DOHH2 (cell line): Measurements from ENCODE around the gene COL3A1.

Experiments used
- H3F3A ChIP-seq: fragments of 200-600 bp; sonication (generic), shearing (Covaris generic); 2 replicates; pipeline ENCODE4 v1.6.0; 2016; ENCODE audit warnings: antibody characterized with exemption, mild to moderate bottlenecking; ENCODE audit not compliant: control insufficient read depth, insufficient read depth
- H3K27ac ChIP-seq: fragments of 200-600 bp; sonication (generic); 2 replicates; pipeline ENCODE4 v1.5.1; 2014; ENCODE audit warnings: low read depth, mild to moderate bottlenecking, low read length, moderate library complexity
- H3K27me3 ChIP-seq: fragments of 200-600 bp; sonication (generic); 2 replicates; pipeline ENCODE4 v1.6.1; 2014; ENCODE audit warnings: mild to moderate bottlenecking, low read length, mixed read lengths; ENCODE audit not compliant: control insufficient read depth
- H3K36me3 ChIP-seq: fragments of 200-600 bp; sonication (generic); 2 replicates; pipeline ENCODE4 v1.6.1; 2014; ENCODE audit warnings: mild to moderate bottlenecking, low read length, moderate library complexity, mixed read lengths; ENCODE audit not compliant: control insufficient read depth
- H3K4me1 ChIP-seq: fragments of 200-600 bp; sonication (generic); 2 replicates; pipeline ENCODE4 v1.6.1; 2014; ENCODE audit warnings: mild to moderate bottlenecking, low read length, mixed read lengths; ENCODE audit not compliant: control insufficient read depth
- H3K4me2 ChIP-seq: fragments of 200-600 bp; sonication (generic); 2 replicates; pipeline ENCODE4 v1.6.0; 2014; ENCODE audit warnings: mild to moderate bottlenecking, low read length, moderate library complexity
- H3K4me3 ChIP-seq: fragments of 200-600 bp; sonication (generic); 2 replicates; pipeline ENCODE4 v1.5.1; 2014; ENCODE audit warnings: mild to moderate bottlenecking, low read length, mixed read lengths
- H3K79me2 ChIP-seq: fragments of 200-600 bp; sonication (generic); 2 replicates; pipeline ENCODE4 v1.6.1; 2014; ENCODE audit warnings: mild to moderate bottlenecking, low read length, mixed read lengths; ENCODE audit not compliant: control insufficient read depth
- H3K9me2 ChIP-seq: fragments of 200-600 bp; sonication (generic); replicated peaks from 2 replicates; pipeline ENCODE4 v1.6.1; 2014; ENCODE audit warnings: mild to moderate bottlenecking, low read length, mixed read lengths; ENCODE audit not compliant: control insufficient read depth
- H3K9me3 ChIP-seq: fragments of 200-600 bp; sonication (generic); 2 replicates; pipeline ENCODE4 v1.6.1; 2014; ENCODE audit warnings: antibody characterized with exemption, low read length, mixed read lengths; ENCODE audit not compliant: control insufficient read depth, insufficient read depth
- H4K20me1 ChIP-seq: fragments of 200-600 bp; sonication (generic); 2 replicates; pipeline ENCODE4 v1.6.0; 2014; ENCODE audit warnings: low read depth, mild to moderate bottlenecking, antibody characterized with exemption, low read length, moderate library complexity; ENCODE audit not compliant: control insufficient read depth, insufficient read depth
- EZH2phosphoT487 ChIP-seq: fragments of 200-600 bp; sonication (generic); IDR thresholded peaks from 2 replicates; pipeline ENCODE4 v1.6.1; 2017; ENCODE audit warnings: borderline replicate concordance, mild to moderate bottlenecking, antibody characterized with exemption, low read length, moderate library complexity, mixed read lengths
- TF ChIP-seq, protein P1 (sequence below): fragments of 200-600 bp; sonication (generic); IDR thresholded peaks from one replicate; pipeline ENCODE4 v1.5.1; 2014; ENCODE audit warnings: antibody characterized with exemption, mild to moderate bottlenecking, low read depth, low read length; ENCODE audit not compliant: poor library complexity, severe bottlenecking

The COL3A1 gene

DNA sequence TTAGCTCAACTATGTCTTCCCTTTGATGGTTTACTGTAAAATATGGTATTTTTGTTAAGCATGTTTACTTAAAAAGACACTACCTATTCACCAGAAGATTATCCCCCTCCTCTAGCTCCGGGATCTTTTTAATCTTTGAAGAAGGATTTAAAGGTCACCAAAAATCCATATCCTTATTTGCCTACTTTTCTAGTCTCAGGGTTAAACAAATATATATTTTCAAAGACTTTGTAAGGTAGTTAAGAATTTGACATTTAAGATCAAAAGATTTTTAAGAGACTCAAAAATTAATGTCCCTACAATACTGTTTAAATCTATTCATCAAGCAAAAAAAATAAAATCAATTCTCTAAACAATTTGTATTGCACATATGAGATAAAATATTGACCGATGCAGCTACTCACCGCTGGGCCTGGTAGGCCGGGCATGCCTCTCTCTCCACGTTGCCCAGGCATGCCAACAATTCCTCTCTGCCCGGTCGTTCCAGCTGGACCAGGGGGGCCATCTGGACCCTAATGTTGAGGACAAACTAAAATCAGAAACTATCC is 76.1 kb downstream of the COL3A1 start:
- Histone ChIP-seq H3K4me3 (no peak overlapping the region), H3K9me2 (no peaks in the 10 kb centered on the region), H3K4me1 (no peaks in the 10 kb centered on the region), H3K27ac (no peak overlapping the region), H3K27me3 (no peaks in the 10 kb centered on the region), H4K20me1 (no peaks in the 10 kb centered on the region), H3K36me3 (no peaks in the 10 kb centered on the region), H3K4me2 (no peak overlapping the region), H3F3A (no peaks in the 10 kb centered on the region), H3K79me2 (no peaks in the 10 kb centered on the region), H3K9me3 (no peaks in the 10 kb centered on the region)
- TF ChIP-seq, protein P1, sequence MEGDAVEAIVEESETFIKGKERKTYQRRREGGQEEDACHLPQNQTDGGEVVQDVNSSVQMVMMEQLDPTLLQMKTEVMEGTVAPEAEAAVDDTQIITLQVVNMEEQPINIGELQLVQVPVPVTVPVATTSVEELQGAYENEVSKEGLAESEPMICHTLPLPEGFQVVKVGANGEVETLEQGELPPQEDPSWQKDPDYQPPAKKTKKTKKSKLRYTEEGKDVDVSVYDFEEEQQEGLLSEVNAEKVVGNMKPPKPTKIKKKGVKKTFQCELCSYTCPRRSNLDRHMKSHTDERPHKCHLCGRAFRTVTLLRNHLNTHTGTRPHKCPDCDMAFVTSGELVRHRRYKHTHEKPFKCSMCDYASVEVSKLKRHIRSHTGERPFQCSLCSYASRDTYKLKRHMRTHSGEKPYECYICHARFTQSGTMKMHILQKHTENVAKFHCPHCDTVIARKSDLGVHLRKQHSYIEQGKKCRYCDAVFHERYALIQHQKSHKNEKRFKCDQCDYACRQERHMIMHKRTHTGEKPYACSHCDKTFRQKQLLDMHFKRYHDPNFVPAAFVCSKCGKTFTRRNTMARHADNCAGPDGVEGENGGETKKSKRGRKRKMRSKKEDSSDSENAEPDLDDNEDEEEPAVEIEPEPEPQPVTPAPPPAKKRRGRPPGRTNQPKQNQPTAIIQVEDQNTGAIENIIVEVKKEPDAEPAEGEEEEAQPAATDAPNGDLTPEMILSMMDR = no peak
- no peak for TF ChIP-seq EZH2phosphoT487

DNA sequence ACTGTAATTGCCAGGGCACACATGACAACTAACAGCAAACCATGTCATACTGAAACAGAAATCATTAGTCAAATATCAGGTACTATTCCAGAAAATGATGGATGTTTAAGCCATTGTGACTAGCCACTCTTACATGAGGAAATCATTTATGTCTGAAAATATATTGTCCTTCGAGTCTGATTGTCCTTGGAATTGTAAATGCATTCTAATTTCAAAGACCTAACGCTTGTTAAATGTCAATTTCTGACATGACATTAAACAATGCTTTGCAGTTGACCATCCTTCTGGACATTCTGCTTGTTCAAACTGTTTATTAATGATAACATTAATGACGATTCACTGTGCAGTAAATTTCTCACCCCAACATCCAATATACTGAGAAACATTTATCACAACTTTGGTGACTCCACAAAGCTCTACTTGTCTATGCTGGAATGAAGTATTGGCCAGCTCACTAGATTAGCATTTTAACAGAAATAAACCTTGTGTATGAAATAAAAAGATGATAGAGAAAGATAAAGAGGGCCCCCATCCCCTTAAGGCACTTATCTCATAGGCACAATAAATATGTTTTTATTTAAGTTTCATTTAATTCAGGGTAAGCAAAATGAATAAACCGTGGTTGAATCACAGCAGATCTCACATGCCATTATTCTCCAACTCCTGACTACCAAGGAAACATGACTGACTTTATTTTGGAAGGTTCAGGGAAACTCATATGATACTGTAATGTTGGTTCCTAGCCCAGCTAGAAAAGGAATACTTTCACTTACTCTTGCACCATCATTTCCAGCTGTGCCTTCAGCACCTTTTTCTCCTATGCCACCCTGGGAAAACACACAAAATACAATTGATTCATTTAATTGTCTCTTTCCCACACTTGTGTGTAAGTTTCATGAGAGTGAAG is 82.3 kb downstream of the COL3A1 start:
- Histone ChIP-seq H3K27ac (no peak overlapping the region), H3K9me2 (no peaks in the 10 kb centered on the region), H3K9me3 (no peaks in the 10 kb centered on the region), H3K79me2 (no peaks in the 10 kb centered on the region), H3K27me3 (no peaks in the 10 kb centered on the region), H3K4me1 (no peaks in the 10 kb centered on the region), H3K4me2 (no peak overlapping the region), H3F3A (no peaks in the 10 kb centered on the region), H4K20me1 (no peaks in the 10 kb centered on the region), H3K4me3 (no peak overlapping the region), H3K36me3 (no peaks in the 10 kb centered on the region)
- no peak for TF ChIP-seq EZH2phosphoT487
- TF ChIP-seq, protein P1 = no peak

DNA sequence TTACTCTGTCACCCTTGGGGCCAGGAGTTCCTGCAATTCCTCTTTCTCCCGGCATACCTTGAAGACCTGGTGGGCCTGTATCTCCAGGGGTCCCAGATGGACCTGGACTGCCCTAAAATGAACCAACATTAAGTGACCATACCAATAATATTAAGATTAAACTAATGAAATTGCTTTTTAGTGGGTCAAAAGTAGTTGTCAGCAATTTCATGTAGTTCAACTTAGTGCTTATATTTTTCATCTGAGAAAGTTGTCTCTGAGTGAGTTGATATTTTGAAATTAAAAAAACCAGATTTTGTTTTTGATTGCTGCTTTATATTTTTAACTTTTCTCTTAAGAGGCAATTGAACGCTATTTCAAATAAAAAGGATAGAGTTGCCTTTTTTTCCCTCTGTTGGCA is 83.1 kb downstream of the COL3A1 start:
- TF ChIP-seq EZH2phosphoT487 = no peak
- TF ChIP-seq, protein P1 = no peak
- Histone ChIP-seq H3K9me2 (no peaks in the 10 kb centered on the region), H4K20me1 (no peaks in the 10 kb centered on the region), H3K4me1 (no peaks in the 10 kb centered on the region), H3K27ac (no peak overlapping the region), H3K36me3 (no peaks in the 10 kb centered on the region), H3K79me2 (no peaks in the 10 kb centered on the region), H3K4me3 (no peak overlapping the region), H3F3A (no peaks in the 10 kb centered on the region), H3K27me3 (no peaks in the 10 kb centered on the region), H3K4me2 (no peak overlapping the region), H3K9me3 (no peaks in the 10 kb centered on the region)
